Left ventricle myocardium superior (tissue), 1 donor: ENCODE results near the gene CARS1. TPM values are rescaled to one million over a fixed set of nuclear protein-coding genes. Genes with fewer than 3 reads are reported as not detected.

Experiments
- total RNA-seq: library from RNA; stranded (reverse); fragmentation: NEBNext Ultra II Directional; extraction: Animal tissue kit (Norgen Biotek cat#: 25700); gene quantifications from one replicate; pipeline ENCODE4 v1.2.1, GENCODE V29; 2021
- donor health status: DM: no; HTN: yes; CAD: no; lungs with severe emphysema.

The CARS1 gene
- total RNA-seq, 1 donor from 2014 or later = 12.4 TPM

Other genes starting within 250 kb of the CARS1 start
- gene CDKN1C, start 171.6 kb downstream of the CARS1 start, total RNA-seq = 42.0 TPM
- gene PHLDA2, start 128.0 kb downstream of the CARS1 start, total RNA-seq = 0.99 TPM
- gene NAP1L4, start 65.1 kb downstream of the CARS1 start, total RNA-seq = 173 TPM
- gene OSBPL5, start 107.9 kb upstream of the CARS1 start, total RNA-seq = 15.9 TPM
- gene MRGPRG, start 161.4 kb upstream of the CARS1 start, total RNA-seq = not detected
- 0.42 TPM for gene MRGPRE, start 175.0 kb upstream of the CARS1 start, total RNA-seq